ENCODE results near the gene ENTPD8.

Gene ENTPD8

DNA sequence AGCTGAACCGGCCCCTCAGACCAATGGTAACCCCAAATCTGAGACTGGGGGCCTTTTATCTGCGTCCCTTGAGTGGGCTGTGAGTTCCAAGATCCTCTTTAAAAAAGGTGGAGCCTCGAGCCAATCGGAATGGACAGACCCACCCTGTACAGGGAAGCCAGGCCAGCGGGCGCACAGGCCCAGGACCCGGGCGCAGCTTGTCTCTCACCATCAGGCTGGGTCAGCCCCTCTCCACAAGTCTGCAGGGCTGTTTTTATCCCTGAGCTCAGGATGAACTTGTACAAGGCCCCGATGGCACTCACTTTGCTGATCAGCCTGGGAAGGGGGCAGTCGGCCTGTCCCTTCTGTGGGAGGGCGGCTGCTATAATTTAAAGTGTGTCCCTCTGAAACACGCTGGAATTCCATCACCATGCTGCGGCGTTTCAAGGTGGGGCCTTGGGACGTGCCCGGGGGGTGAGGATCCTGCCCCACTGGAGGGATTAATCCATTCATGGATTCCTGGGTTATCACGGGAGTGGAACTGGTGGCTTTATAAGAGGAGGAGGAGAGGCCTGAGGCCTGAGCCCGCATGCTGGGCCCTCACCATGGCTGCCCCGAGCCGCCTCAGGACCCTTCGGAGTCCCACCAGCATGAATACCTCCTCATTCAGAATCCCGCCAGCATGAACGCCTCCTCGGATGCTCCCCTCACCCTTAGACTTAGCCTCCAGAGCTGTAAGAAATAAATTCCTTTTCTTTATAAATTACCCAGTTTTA, 32.3 kb downstream of the ENTPD8 start:
- DNase-seq, result no peak

DNA sequence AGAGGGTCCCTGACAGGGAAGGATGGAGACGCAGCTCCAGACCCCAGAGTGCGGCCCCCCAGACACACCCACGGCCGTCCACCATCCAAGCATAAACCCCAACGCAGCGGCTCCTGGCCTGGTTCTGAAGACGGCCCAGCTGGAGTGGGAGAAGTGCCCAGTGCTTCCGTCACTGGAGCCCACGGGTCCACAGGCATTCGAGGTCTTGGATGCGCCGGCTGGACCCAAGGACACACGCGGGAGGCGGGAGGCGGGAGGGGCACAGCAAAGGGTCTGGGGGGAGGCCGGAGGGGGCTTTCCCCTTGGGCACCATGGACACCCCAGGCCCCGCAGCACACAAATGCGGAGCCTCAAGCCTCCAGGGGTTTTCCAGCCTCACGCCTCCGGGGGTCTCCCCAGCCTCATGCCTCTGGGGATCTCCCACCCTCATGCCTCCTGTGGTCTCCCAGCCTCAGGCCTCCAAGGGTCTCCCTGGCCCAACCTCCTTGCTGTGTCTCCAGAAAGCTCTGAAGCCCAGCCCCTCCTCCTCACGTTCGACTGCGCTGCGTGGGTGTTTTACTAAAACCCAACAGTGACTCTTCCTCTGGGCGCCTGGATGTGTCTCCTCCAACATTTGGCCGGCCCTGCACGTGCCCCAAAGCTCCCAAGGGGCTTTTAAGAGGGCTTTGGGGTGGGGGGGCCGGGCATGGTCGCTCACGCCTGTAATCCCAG, 33.4 kb downstream of the ENTPD8 start:
- DNase-seq, result no peak

DNA sequence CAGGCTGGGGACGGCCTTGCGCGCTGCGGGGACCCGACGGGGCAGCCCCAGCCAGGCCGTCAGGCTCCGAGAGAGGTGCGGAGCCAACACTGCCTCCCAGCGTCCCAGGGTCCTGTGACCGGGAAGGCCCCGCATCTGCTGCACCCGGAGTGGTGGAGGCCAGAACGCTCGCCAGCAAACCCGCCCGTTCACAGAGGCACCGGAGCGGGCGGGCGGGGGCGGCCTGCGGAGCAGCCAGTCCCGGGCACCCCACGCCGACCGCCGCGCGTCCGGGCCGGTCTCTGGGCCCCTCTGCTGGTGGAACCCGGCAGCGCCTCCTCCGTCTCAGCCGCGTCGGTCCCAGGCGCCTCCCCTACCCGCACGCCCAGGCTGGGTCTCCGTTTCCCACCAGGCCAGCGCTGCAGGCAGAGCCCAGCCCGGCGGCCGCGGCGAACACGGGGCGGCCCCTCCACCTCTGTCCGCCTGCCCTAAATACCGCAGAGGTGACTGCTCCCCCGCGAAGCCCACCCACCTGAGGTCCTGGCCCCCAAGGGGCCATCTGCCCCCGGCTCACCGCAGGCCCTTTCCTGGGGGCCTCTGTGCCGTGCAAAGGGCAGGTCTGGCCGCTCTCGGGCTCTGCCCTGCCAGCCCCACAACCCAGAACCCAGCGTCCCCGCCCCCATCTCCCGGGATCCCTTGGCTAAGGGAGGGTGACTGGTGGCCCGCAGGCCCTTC, 34.1 kb downstream of the ENTPD8 start:
- no peak for DNase-seq

DNA sequence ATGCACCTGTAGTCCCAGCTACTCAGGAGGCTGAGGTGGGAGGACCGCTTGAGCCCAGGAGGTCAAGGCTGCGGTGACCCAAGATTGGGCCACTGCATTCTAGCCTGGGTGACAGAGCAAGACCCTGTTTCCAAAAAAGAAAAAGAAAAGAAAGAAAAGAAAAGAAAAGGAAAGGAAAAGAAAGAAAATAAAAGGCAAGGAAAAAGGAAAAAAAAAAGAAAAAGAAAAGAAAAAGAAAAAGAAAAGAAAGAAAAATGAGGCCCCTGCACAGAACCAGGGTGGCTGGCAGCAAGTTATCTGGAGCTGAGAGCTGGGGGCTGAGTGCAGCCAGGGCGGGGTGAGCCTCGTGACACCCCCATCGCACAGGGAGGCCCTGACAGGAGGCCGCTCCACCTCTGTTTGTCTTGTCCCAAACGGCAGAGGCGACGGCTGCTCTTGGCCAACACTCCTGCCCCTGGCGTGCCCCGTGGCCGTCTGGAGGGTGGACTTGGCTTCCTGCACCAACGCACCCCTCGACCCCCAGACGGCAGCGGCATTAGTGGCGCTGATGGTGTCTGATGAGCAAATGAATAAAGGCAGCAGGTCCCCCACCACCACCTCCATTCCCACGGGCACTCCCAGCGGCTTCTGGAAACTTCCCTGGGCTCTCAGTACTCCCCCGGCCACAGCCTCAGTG, 34.9 kb downstream of the ENTPD8 start:
- no peak for DNase-seq

DNA sequence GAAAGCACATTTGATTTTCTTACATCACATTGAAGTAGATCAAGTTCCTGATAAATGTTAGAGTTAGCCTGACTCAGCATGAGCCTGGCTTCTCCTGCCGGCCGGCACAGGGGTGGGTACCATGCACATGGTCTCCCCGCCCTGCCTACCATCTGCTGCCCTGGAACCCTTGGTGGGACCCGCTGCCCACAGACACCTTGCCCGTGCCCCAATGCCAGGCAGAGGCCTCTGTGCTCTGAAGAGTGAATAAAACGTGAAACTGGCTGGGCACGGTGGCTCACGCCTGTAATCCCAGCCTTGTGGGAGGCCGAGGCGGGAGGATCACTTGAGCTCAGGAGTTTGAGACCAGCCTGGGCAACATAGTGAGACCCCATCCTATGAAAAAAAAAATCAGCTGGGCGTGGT, 35.5 kb downstream of the ENTPD8 start:
- no peak for DNase-seq

DNA sequence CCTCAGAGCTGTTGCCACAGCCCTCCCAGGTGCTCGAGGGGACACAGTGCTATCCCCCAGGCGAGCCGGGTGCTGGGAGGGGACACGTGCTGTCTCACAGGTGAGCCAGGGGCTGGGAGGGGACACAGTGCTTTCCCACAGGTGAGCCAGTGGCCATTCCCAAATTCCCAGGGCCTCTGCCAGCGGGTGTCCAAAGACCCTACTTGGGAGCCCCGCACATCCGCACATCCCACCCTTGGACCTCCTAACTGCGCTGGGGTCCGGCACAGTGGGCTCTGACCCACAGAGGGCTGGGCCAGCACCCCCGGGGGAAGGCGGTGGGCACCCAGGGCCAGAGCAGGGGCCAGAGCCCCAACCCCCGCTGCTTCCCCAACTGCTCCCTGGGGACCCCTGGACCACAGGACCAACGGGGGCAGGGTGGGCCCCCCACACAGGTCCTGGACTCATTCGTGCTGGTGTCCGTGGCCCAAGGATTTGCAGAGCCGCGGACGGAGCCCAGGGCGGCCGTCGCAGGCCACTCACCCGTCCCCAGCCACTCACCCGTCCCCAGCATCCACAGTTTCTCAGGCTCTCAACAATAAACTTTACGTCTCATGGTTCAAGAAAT, 36.1 kb downstream of the ENTPD8 start:
- DNase-seq, result no peak

DNA sequence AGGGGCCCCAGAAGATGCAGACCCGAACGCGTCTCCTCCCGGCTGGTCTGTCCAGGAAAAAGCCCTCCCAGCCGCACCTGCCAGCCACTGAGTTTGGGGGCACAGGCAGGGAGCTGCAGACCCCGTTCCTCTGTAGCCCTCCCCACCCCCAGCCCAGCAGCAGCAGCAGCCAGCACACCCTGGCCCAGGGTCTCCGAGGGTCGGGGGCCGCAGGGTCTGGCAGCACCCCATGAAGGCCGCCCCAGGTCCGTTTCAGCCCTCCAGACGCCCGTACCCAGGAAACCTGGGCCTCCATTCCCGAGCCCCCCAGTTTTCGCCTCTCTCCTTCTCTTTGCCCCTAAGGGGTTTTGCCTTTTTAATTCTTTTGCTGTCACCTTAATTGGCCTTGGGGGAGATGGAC, 37.9 kb downstream of the ENTPD8 start:
- no peak for DNase-seq

DNA sequence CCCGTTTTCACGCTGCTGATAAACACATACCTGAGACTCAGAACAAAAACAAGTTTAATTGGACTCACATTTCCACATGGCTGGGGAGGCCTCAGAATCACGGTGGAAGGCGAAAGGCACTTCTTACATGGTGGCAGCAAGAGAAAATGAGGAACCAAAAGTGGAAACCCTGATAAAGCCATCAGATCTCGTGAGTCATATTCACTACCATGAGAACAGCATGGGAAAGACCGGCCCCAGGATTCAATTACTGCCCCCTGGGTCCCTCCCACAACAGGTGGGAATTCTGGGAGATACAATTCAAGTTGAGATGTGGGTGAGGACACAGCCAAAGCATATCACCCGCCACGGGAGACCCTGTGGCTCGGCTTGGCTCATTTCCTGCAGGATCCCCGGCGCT, 38.4 kb downstream of the ENTPD8 start:
- DNase-seq, result no peak

DNA sequence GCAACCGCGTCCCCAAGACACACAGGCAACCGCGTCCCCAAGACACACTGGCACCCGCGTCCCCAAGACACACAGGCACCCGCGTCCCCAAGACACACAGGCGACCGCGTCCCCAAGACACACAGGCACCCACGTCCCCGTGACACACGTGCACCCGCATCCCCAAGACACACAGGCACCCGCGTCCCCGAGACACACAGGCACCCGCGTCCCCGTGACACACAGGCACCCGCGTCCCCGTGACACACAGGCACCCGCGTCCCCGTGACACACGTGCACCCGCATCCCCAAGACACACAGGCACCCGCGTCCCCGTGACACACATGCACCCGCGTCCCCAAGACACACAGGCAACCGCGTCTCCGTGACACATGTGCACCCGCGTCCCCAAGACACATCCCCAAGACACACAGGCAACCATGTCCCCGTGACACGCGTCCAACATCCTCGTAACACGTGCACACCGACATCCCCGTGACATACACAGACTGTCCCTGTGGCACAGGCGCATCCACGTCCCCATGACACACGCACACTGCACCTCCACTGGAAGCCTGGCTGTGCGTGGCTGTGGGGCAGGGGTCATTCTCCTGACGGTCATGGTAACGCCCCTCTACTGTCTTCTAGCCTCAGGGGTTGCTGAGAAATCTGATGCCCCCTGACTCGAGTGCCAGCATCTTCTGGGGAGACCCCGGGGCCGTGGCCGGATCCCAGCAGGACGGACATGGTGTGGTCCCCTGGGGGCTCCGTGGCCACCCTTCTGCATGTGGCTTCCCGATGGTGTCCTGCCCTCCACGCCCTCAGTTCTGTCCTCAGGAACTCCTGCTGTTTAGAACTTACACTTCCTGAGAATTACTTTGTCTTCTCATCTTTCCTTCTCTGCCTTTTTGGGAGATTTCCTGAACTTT, 42.3 kb downstream of the ENTPD8 start:
- DNase-seq, result no peak

DNA sequence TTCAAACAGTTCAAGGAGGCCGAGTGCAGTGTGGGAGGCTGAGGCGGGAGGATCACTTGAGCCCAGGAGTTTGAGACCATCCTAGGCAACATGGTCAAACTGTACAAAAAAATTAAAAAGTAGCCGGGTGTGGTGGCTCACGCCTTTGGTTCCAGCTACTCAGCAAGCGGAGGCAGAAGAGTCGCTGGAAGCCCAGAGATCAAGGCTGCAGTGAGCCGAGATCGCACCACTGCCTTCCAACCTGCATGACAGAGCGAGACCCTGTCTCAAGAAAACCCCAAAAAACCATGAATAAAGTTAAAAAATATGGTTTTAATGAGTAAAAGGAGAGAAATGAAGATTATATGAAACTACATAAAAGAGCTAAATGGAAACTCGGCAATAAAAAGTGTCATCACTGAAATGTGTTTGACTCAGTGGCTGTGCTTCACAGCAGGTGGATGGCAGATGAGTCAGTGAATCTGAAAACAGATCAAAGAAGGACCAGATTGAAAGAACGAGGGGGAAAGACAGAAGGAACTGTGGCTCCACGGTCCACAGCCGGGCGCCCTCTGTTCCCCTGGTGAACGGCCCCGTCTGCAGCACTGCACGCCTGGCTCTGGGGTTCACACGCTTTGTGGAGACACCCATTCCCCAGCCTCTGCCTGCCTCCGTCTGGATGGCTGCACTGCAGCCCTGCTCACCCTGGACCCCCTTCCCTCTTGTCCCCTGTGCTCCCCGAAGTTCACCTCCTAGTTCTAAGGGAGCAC, 43.3 kb downstream of the ENTPD8 start:
- DNase-seq, result no peak

DNA sequence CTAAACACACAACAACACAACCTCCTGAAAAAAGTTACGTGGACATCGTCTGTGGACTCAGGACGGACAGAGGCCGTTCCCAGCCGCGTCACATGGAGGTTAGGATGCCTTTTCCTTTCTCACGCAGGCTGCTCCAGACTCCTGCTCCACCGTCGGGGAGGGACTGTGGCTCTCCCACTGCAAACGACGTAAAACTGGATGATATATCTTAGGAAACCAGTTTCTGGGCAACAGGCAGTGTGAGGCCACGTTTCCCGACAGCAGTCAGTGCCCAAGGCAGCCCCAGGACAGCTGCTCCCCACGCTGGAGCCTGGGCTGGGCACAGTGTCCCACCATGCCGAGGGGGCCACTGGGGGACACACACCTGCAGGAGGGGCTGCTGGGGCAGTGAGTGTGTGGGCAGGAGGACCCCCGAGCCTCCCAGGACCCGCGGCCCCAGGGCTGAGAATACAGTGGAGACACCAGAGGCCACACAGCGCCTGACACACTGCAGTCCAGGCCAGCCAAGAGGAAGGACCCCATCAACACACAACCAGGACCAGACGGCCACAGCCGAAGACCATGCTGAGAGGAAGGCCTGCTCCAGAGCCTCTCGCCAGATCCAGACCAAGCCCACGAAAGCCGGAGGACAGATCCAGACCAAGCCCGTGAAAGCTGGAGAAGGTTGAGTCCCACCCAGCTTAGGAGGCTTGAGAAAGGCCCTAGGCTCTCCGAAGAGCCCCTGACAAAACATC, 44.4 kb downstream of the ENTPD8 start:
- no peak for DNase-seq

DNA sequence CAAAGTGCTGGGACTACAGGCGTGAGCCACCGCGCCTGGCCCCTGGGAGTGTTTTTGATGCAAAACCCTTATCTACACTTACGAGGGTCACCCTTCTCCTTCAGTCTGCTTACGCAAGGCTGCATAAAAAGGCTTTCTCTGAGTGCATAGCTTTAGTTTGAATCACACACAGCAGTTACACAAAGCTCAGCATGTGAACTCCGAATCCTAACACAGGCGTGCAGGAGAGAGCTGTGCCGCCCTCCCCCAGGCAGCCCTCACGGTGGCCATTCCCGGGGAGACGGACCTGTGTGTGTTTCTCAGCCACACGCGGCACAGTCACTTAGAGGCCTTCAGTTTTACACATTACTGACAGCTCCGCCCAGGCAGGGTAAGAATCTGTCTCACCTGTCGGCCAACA, 44.9 kb downstream of the ENTPD8 start:
- DNase-seq, result no peak

DNA sequence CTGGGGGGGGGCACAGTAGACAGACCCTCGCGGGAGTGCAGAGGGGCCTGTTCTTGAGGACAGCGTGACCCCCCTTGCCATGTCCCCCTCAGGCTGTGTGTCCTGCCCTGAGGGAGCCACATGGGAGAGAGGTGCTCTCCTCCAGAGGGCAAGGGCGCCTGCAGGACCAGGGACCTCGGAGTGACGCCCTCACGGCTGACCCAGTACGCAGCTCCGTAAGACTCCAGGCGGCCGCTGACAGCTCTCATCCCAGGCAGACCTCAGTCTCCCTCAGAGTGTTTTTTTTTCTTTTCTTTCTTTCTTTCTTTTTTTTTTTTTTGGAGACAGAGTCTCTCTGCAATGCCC, 45.5 kb downstream of the ENTPD8 start:
- DNase-seq, result no peak

DNA sequence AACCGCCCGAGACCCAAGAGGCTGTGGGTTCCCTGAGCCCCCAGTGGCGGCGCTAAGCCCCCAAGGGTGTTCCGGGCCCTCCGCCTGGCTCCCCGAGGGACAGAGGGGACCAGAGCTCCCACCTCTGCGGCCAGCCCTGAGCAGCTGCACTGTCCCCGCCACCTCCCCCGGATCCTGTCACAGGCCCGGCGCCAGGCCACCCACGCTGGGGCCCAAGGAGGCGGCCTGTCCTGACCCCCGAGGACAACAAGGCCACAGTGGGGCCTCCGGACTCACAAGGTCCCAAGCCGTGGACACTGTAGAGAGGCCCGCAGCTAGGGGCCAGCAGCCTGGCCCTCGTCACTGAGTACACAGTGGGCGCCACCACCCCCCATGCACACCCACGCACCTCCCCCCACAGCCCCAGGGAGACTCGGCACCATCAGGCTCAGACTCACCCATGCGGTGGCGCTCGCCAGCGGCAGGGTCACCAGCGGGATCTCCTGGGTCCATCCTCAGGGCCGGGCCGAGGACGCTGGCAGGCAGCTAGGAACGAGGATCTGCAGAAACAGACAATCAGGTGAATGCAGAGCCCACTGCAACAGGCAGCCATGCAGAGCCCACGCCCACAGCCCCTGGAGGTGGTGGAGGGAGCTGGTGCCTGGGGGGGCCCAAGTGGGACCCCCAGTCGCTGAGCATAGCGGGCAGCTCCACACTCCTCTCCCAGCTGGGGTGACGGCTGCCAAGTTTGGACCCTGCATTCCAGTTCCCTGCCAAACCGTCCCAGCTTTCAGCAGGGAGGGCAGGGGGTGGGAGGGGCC, 46.1 kb downstream of the ENTPD8 start:
- no peak for DNase-seq

DNA sequence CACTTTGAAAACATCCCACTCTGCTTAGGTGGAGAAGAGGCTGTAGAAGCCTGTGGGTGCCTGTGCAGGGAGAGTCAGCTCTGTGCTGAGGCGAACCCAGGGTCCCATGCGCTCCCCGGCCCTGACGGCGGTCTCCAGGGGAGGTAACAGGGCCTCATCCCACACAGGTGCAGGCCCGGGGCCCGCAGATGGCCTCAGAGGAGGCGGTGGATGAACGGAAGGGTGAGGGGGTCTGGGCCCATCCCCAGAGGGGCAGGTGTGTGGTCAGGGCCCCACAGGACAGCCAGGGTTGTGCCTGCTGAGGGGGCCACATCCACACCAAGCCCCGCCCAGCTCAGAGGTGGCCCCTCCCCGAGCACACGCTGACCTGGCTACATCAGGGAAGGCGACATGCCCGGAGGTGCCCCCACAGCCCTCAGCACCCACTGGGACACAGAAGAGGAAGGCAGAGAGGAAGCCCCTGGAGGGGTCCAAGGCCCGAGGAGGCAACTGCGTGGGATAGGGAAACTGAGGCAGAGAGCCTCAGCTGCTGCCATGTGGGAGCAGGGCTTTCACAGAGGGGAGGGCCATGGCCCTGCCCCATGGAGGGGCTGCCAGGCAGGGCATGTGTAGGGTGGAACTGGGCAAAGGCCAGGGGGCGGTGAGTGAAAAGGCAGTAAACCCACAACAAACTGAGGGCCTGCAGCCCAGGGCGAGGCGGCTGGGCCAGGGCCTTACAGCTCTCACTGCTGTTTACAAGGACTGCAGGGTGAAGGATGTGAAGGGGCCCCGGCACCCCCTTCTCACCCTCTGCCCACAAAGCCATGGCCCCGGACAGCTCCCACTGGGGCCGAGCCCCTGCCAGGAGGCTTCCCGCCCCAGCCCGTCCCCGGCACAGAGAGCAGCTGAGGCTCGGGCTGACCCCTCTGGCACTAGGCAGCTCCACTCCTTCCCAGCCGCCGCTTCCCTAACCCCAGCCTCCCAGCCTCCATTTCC, 47.7 kb downstream of the ENTPD8 start:
- DNase-seq, result no peak

DNA sequence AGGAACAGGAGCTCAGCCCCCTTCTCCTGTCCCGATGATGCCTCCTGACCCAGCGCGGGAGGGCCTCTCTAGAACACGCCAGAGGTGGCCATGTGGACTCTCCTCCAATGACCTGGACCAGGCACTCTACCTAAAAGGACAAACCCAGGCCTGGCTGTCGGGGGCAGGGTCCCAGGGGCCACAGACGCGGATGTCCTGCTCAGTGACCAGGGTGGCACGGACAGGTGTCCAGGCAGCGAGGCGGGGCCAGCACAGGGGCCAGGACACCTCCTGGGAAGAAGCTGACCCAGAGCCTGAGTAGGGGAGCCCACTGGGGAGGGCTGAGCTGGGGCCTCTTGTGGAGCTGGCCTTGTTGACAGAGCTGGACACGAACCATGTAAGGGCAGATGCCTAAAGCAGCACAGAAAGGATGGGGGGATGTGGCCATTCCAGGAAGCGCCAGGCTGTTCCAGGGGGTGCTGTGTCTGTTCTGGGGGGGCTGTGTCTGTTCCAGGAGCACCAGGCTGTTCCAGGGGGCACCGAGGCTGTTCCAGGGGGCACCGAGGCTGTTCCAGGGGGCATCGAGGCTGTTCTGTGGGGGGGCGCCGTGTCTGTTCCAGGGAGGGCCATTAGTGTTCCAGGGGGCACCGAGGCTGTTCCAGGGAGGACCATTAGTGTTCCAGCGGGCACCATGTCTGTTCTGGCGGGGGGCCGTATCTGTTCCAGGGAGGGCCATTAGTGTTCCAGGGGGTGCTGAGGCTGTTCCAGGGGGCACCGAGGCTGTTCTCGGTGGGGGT, 48.7 kb downstream of the ENTPD8 start:
- no peak for DNase-seq

DNA sequence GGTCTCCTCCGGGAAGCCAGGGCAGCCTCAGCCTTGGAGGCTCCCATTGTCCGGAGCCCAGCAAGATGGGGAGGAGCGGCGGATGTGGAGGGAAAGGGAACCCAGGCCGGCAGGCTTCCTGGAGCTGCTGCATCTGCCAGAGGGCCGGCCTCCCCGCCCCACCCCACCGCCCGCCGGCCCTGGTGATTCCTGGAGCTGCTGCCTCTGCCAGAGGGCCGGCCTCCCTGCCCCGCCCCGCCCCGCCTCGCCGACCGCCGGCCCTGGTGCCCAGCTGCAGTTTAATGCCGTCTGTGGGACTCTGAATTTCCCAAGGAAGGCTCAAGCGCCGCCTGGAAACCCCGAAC, 49.8 kb downstream of the ENTPD8 start:
- peak; percentile 64 for DNase-seq
